GM23338 (cell line): ENCODE data around the gene ZBTB20. TPM values are rescaled to one million over a fixed set of nuclear protein-coding genes. Genes with fewer than 3 reads are reported as not detected.

ENCODE experiments used
- ATAC-seq: fragments of 200-7000 bp; cut with Tn5 transposase; 3 replicates; pipeline ENCODE4 v1.9.1; 2020
- DNase-seq: peaks from one replicate; pipeline ENCODE4 v3.0.0-alpha.2; 2015; ENCODE audit warnings: low spot score
- H2AFZ ChIP-seq: fragments of 200-600 bp; sonication (generic); 2 replicates; pipeline ENCODE4 v1.8.0; 2016; ENCODE audit warnings: antibody characterized with exemption, mild to moderate bottlenecking, moderate library complexity
- H3F3A ChIP-seq: fragments of 200-600 bp; sonication (generic); replicated peaks from 2 replicates; pipeline ENCODE4 v1.8.0; 2017; ENCODE audit warnings: antibody characterized with exemption, mixed run types, low read depth
- H3K27ac ChIP-seq: fragments of 200-600 bp; sonication (generic); 2 replicates; pipeline ENCODE4 v1.6.1; 2016; ENCODE audit warnings: low read depth
- H3K27me3 ChIP-seq: fragments of 200-600 bp; sonication (generic); 2 replicates; pipeline ENCODE4 v1.8.0; 2016; ENCODE audit warnings: mild to moderate bottlenecking, mixed run types, moderate library complexity; ENCODE audit not compliant: insufficient read depth
- H3K36me3 ChIP-seq: fragments of 200-600 bp; sonication (generic); 2 replicates; pipeline ENCODE4 v1.8.0; 2016; ENCODE audit warnings: mild to moderate bottlenecking; ENCODE audit not compliant: insufficient read depth
- H3K4me1 ChIP-seq: fragments of 200-600 bp; sonication (generic); 2 replicates; pipeline ENCODE4 v1.8.0; 2016; ENCODE audit warnings: mild to moderate bottlenecking, moderate library complexity; ENCODE audit not compliant: insufficient read depth
- H3K4me2 ChIP-seq: fragments of 200-600 bp; sonication (generic); 2 replicates; pipeline ENCODE4 v1.7.1; 2017; ENCODE audit warnings: mixed run types
- H3K4me3 ChIP-seq: fragments of 200-600 bp; sonication (generic); 2 replicates; pipeline ENCODE4 v1.6.1; 2016; ENCODE audit warnings: mixed run types
- H3K79me2 ChIP-seq: fragments of 200-600 bp; sonication (generic); replicated peaks from 2 replicates; pipeline ENCODE4 v1.8.0; 2017; ENCODE audit warnings: mild to moderate bottlenecking; ENCODE audit not compliant: insufficient read depth
- H3K9me2 ChIP-seq: fragments of 200-600 bp; sonication (generic); 2 replicates; pipeline ENCODE4 v1.8.0; 2017; ENCODE audit not compliant: insufficient read depth
- H4K20me1 ChIP-seq: fragments of 200-600 bp; sonication (generic); replicated peaks from 2 replicates; pipeline ENCODE4 v1.8.0; 2017; ENCODE audit warnings: mild to moderate bottlenecking; ENCODE audit not compliant: insufficient read depth
- H3K27ac Mint-ChIP-seq: 2 replicates; pipeline ENCODE4 v1.8.0; 2020; ENCODE audit warnings: inconsistent platforms, mild to moderate bottlenecking, moderate library complexity, mixed read lengths
- H3K27me3 Mint-ChIP-seq: 3 replicates; pipeline ENCODE4 v1.8.0; 2022; ENCODE audit warnings: low read depth, mild to moderate bottlenecking, moderate library complexity, mixed read lengths, inconsistent platforms; ENCODE audit not compliant: insufficient read depth, poor library complexity
- H3K36me3 Mint-ChIP-seq: 3 replicates; pipeline ENCODE4 v1.8.0; 2021; ENCODE audit warnings: low read depth, mild to moderate bottlenecking, inconsistent platforms, moderate library complexity, mixed read lengths
- H3K4me1 Mint-ChIP-seq: 3 replicates; pipeline ENCODE4 v1.8.0; 2020; ENCODE audit warnings: mild to moderate bottlenecking, inconsistent platforms, mixed read lengths
- H3K4me3 Mint-ChIP-seq: 3 replicates; pipeline ENCODE4 v1.8.0; 2021; ENCODE audit warnings: moderate library complexity, mild to moderate bottlenecking, inconsistent platforms, mixed read lengths
- H3K9me3 Mint-ChIP-seq: 3 replicates; pipeline ENCODE4 v1.8.0; 2020; ENCODE audit warnings: moderate library complexity, mild to moderate bottlenecking, inconsistent platforms, mixed read lengths
- CREB1 ChIP-seq: fragments of 250-450 bp; sonication (Bioruptor Pico); IDR thresholded peaks from 2 replicates; pipeline ENCODE4 v1.5.0; 2020; ENCODE audit warnings: low read depth, mild to moderate bottlenecking, moderate library complexity
- EZH2 ChIP-seq: fragments of 200-600 bp; sonication (generic); IDR thresholded peaks from one replicate; pipeline ENCODE4 v1.8.0; 2017; ENCODE audit warnings: antibody characterized with exemption, mild to moderate bottlenecking, low read depth; ENCODE audit not compliant: unreplicated experiment
- EZH2phosphoT487 ChIP-seq: fragments of 200-600 bp; sonication (generic); IDR thresholded peaks from one replicate; pipeline ENCODE4 v1.8.1; 2018; ENCODE audit warnings: antibody characterized with exemption; ENCODE audit not compliant: unreplicated experiment
- JUNB ChIP-seq: IDR thresholded peaks from one replicate; pipeline ENCODE4 v1.6.1; 2016; ENCODE audit warnings: antibody characterized with exemption; ENCODE audit not compliant: unreplicated experiment
- NANOG ChIP-seq: IDR thresholded peaks from 2 replicates; pipeline ENCODE4 v1.6.1; 2016; ENCODE audit warnings: antibody characterized with exemption, borderline replicate concordance
- POLR2AphosphoS5 ChIP-seq: IDR thresholded peaks from 2 replicates; pipeline ENCODE4 v1.6.1; 2016; ENCODE audit warnings: antibody characterized with exemption, low read depth
- STAT1 ChIP-seq: IDR thresholded peaks from one replicate; pipeline ENCODE4 v1.6.1; 2016; ENCODE audit warnings: antibody characterized with exemption; ENCODE audit not compliant: unreplicated experiment
- ZNF114 ChIP-seq: fragments of 250-450 bp; sonication (Bioruptor Pico); IDR thresholded peaks from 2 replicates; pipeline ENCODE4 v1.5.0; 2020; ENCODE audit warnings: mild to moderate bottlenecking, moderate library complexity
- polyA plus RNA-seq: library from polyadenylated mRNA; unstranded; fragments of >200 nt; fragmentation: Nextera tagmentation; extraction: Ambion mirVana; gene quantifications from 2 replicates; pipeline ENCODE4 v1.2.1, GENCODE V29; 2016
- total RNA-seq: library from RNA; depleted of rRNA; stranded (reverse); fragments of >200 nt; shearing (Covaris generic); gene quantifications from 2 replicates; pipeline ENCODE4 v1.2.3, GENCODE V29; 2014
- TF ChIP-seq, protein P1 (sequence below): IDR thresholded peaks from one replicate; pipeline ENCODE4 v1.6.1; 2018; ENCODE audit warnings: antibody characterized with exemption; ENCODE audit not compliant: unreplicated experiment
- TF ChIP-seq, protein P2 (sequence below), 2 experiments: fragments of 200-600 bp in 1 of 2; sonication (generic) in 1 of 2; conservative IDR thresholded peaks; 2 replicates each; pipeline versions ENCODE4 v1.5.1 to v1.6.1; 2016 to 2017; ENCODE audit warnings: antibody characterized with exemption in 2 of 2, low read depth in 2 of 2, mild to moderate bottlenecking in 2 of 2, moderate library complexity in 1 of 2

ZBTB20 gene
- total and polyA plus RNA-seq, 2 experiments from 2014 or later: 2.0 to 3.3 TPM

- TF ChIP-seq, protein P1, sequence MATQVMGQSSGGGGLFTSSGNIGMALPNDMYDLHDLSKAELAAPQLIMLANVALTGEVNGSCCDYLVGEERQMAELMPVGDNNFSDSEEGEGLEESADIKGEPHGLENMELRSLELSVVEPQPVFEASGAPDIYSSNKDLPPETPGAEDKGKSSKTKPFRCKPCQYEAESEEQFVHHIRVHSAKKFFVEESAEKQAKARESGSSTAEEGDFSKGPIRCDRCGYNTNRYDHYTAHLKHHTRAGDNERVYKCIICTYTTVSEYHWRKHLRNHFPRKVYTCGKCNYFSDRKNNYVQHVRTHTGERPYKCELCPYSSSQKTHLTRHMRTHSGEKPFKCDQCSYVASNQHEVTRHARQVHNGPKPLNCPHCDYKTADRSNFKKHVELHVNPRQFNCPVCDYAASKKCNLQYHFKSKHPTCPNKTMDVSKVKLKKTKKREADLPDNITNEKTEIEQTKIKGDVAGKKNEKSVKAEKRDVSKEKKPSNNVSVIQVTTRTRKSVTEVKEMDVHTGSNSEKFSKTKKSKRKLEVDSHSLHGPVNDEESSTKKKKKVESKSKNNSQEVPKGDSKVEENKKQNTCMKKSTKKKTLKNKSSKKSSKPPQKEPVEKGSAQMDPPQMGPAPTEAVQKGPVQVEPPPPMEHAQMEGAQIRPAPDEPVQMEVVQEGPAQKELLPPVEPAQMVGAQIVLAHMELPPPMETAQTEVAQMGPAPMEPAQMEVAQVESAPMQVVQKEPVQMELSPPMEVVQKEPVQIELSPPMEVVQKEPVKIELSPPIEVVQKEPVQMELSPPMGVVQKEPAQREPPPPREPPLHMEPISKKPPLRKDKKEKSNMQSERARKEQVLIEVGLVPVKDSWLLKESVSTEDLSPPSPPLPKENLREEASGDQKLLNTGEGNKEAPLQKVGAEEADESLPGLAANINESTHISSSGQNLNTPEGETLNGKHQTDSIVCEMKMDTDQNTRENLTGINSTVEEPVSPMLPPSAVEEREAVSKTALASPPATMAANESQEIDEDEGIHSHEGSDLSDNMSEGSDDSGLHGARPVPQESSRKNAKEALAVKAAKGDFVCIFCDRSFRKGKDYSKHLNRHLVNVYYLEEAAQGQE: no peak
- TF ChIP-seq EZH2phosphoT487: no peak
- TF ChIP-seq NANOG: no peak
- TF ChIP-seq CREB1 (CRISPR knock-in tag): no peak
- no peak for TF ChIP-seq JUNB
- TF ChIP-seq, protein P2, sequence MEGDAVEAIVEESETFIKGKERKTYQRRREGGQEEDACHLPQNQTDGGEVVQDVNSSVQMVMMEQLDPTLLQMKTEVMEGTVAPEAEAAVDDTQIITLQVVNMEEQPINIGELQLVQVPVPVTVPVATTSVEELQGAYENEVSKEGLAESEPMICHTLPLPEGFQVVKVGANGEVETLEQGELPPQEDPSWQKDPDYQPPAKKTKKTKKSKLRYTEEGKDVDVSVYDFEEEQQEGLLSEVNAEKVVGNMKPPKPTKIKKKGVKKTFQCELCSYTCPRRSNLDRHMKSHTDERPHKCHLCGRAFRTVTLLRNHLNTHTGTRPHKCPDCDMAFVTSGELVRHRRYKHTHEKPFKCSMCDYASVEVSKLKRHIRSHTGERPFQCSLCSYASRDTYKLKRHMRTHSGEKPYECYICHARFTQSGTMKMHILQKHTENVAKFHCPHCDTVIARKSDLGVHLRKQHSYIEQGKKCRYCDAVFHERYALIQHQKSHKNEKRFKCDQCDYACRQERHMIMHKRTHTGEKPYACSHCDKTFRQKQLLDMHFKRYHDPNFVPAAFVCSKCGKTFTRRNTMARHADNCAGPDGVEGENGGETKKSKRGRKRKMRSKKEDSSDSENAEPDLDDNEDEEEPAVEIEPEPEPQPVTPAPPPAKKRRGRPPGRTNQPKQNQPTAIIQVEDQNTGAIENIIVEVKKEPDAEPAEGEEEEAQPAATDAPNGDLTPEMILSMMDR (conservative IDR thresholded peaks at IDR 0.05; ENCODE audit: low read depth in 2 of 2): no peak
- TF ChIP-seq STAT1: no peak
- TF ChIP-seq EZH2: no peak
- no peak for TF ChIP-seq POLR2AphosphoS5
- TF ChIP-seq ZNF114: no peak
Observed at GRCh38 chr3:114451051-114451451, 696.0 kb downstream of the ZBTB20 start (continued).

DNA sequence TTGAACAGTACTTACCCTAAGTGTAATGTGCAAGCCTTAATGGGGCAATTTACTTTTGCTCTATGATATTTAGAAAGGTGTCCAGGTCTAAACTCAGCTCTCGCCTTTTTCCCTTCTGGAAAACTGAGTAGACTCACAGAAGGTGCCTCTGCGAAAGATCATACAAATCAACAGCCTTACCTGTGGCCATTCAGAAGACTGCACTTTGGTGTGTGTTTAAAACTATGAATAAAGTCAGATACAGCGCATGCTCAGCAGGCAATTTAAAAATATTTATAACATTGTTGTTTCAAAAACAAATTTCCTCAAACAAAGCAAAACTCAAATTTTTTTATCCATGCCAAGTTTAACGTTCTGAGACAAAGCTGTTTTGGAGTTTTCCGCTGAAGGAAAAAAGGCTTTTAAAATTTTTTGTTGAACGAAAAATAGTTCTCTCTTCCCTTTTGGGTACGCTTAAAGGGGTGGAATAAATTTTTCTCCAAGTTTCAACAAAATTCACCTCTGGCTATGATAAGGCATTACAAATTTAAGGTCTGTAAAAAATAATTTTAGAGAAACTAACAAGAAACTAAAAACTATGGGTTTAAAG, 697.0 kb downstream of the ZBTB20 start:
- H3K4me3 Mint-ChIP-seq: no peak overlapping the region
- no peak overlapping the region for H3K27ac ChIP-seq

More for the DNA sequence above, 697.0 kb downstream of the ZBTB20 start:
- Mint-ChIP-seq H3K27ac (no peak overlapping the region), H3K27me3 (no peaks in the 10 kb centered on the region), H3K4me1 (peaks cover 44% of the 10 kb centered on the region), H3K36me3 (no peaks in the 10 kb centered on the region), H3K9me3 (no peaks in the 10 kb centered on the region)
- Histone ChIP-seq H3K4me2 (no peak overlapping the region), H3K79me2 (no peaks in the 10 kb centered on the region), H3K9me2 (no peaks in the 10 kb centered on the region), H3K4me3 (no peak overlapping the region), H3K4me1 (peaks cover 11% of the 10 kb centered on the region), H4K20me1 (no peaks in the 10 kb centered on the region), H2AFZ (peak overlapping the region; percentile 16; the same call in 1 of the 2 replicates), H3F3A (no peaks in the 10 kb centered on the region), H3K27me3 (no peaks in the 10 kb centered on the region), H3K36me3 (no peaks in the 10 kb centered on the region)
- DNase-seq (no peak), ATAC-seq (no peak)
- no peak for TF ChIP-seq STAT1
- TF ChIP-seq, protein P2 (conservative IDR thresholded peaks at IDR 0.05; ENCODE audit: low read depth in 2 of 2): no peak
- TF ChIP-seq, protein P1: no peak
- TF ChIP-seq EZH2: no peak
- 0 out of 2 replicates have a peak, but pooled peaks have one; percentile 21 for TF ChIP-seq POLR2AphosphoS5
